Measurements from ENCODE around the gene IGSF10. TPM values are rescaled to one million over a fixed set of nuclear protein-coding genes. Genes with fewer than 3 reads are reported as not detected.
A peak's percentile ranks its signal among the peaks of the same experiment; 100 is the strongest.

Gene IGSF10
- total and polyA plus RNA-seq, 2 of the 8 experiments (the other 6 are each of a cell fraction or from before 2014, with no cell fraction given), result 0.59 to 0.95 TPM

- Histone ChIP-seq H3K23ac (ENCODE audit: insufficient read length) (no peak overlapping the region), H3K4me1 (replicated peaks in 1 of 4; ENCODE audit: control insufficient read depth in 3 of 4, insufficient read depth in 4 of 4, low read length in 3 of 4) (peaks cover 0 to 7% (median 3%) of the 10 kb centered on the region in 4 experiments; a peak in 4 of 7 replicates), H3K79me2 (ENCODE audit: control insufficient read depth in 1 of 2, insufficient read depth in 2 of 2, low read length in 2 of 2) (no peaks in the 10 kb centered on the region), H4K8ac (ENCODE audit: extremely low read depth, insufficient read depth, low read length) (no peak overlapping the region), H3K18ac (ENCODE audit: extremely low read depth, low read length) (no peak overlapping the region), H3K9me3 (ENCODE audit: insufficient read depth in 2 of 2, low read depth in 1 of 2, low read length in 1 of 2) (no peaks in the 10 kb centered on the region), H2BK5ac (ENCODE audit: low read depth, low read length) (no peak overlapping the region), H3K4me2 (ENCODE audit: insufficient read depth in 1 of 2, low read depth in 2 of 2, low read length in 2 of 2) (no peak overlapping the region), H2BK12ac (ENCODE audit: low read depth, low read length) (no peak overlapping the region), H4K5ac (ENCODE audit: insufficient read length, low read depth, low read length) (no peak overlapping the region), H4K20me1 (replicated peaks in 1 of 2; ENCODE audit: control insufficient read depth in 1 of 2, insufficient read depth in 2 of 2, low read length in 2 of 2) (no peaks in the 10 kb centered on the region), H4K91ac (replicated peaks; ENCODE audit: insufficient read length, low read length) (no peak overlapping the region), H2BK120ac (replicated peaks; ENCODE audit: low read depth, low read length) (no peak overlapping the region), H2AK5ac (ENCODE audit: low read depth, low read length) (no peak overlapping the region), H2AFZ (ENCODE audit: low read length) (peak overlapping the region; percentile 68; the same call in 1 of the 2 replicates), H3K36me3 (ENCODE audit: control insufficient read depth in 2 of 4, insufficient read depth in 4 of 4, low read length in 3 of 4) (no peaks in the 10 kb centered on the region), H2BK15ac (ENCODE audit: low read length) (no peak overlapping the region), H3K79me1 (ENCODE audit: low read depth, low read length) (no peaks in the 10 kb centered on the region), H2BK20ac (ENCODE audit: low read length) (no peak overlapping the region), H3K56ac (replicated peaks; ENCODE audit: insufficient read length, low read depth, low read length) (no peak overlapping the region), H3K4me3 (ENCODE audit: extremely low read depth in 1 of 4, insufficient read depth in 2 of 4, low read depth in 3 of 4, low read length in 4 of 4) (no peak overlapping the region), H3K4ac (replicated peaks; ENCODE audit: insufficient read length, low read depth, low read length) (no peak overlapping the region), H3K23me2 (ENCODE audit: low read depth, low read length) (no peaks in the 10 kb centered on the region; the same call in 1 of the 2 replicates), H3K9ac (replicated peaks in 1 of 4; ENCODE audit: extremely low read depth in 1 of 4, low read depth in 3 of 4, low read length in 3 of 4) (no peak overlapping the region), H3K27me3 (replicated peaks in 1 of 4; ENCODE audit: control insufficient read depth in 3 of 4, extremely low read depth in 1 of 4, insufficient read depth in 3 of 4, low read length in 3 of 4) (no peaks in the 10 kb centered on the region), H3K27ac (ENCODE audit: low read depth, low read length) (no peak overlapping the region), H3K14ac (ENCODE audit: insufficient read length) (no peak overlapping the region)
- DNase-seq (ENCODE audit: low read depth in 1 of 2, low spot score in 2 of 2) (no peak), FAIRE-seq (no peak)
- POLR2A ChIA-PET (ENCODE audit: partially characterized antibody), result no interaction called here
- CTCF ChIA-PET (ENCODE audit: partially characterized antibody), result interaction anchor here (1.4 to 6.7 kb wide), 3 partner anchors 12 to 357 kb away, joined by 3 to 45 read pairs (median 6); no protein-coding TSS in a partner anchor
- 86% methylated on average over 2 of the region's 2 CpGs; no CpG with 5 or more reads in 1 of the 2 experiments for WGBS, 2 experiments (ENCODE audit: extremely low coverage in 1 of 2, insufficient coverage in 1 of 2, insufficient read length in 1 of 2, insufficient replicate concordance in 2 of 2, low coverage in 1 of 2, low lambda C conversion rate in 2 of 2, missing lambda C conversion rate in 1 of 2)
- no peak for TF ChIP-seq CHD1 (IDR thresholded peaks at IDR 0.05; ENCODE audit: low read depth, low read length)
- no peak for TF ChIP-seq ZNF274 (IDR thresholded peaks at IDR 0.05; ENCODE audit: borderline replicate concordance, extremely low read depth, low read length)
- TF ChIP-seq CBX5 (IDR thresholded peaks at IDR 0.05; ENCODE audit: low read depth, low read length), result no peak
- TF ChIP-seq TCF12 (IDR thresholded peaks at IDR 0.05; ENCODE audit: low read depth, low read length), result no peak
- no peak for TF ChIP-seq CTCF (IDR thresholded peaks at IDR 0.05; ENCODE audit: control extremely low read depth in 1 of 3, insufficient read depth in 1 of 3, low read depth in 1 of 3, low read length in 3 of 3)
- TF ChIP-seq POU5F1 (IDR thresholded peaks at IDR 0.05; ENCODE audit: low read depth, low read length), result no peak
- TF ChIP-seq RNF2 (IDR thresholded peaks at IDR 0.05; ENCODE audit: borderline replicate concordance, low read depth, low read length, missing control alignments, poor library complexity, severe bottlenecking), result no peak
- TF ChIP-seq YY1 (IDR thresholded peaks at IDR 0.05; ENCODE audit: low read depth, low read length), result no peak
- no peak for TF ChIP-seq ASH2L (IDR thresholded peaks at IDR 0.05; ENCODE audit: low read length)
- TF ChIP-seq CREB1 (IDR thresholded peaks at IDR 0.05), result no peak
- no peak for TF ChIP-seq KDM4A (IDR thresholded peaks at IDR 0.05; ENCODE audit: low read depth, low read length, severe bottlenecking)
- TF ChIP-seq EZH2 (IDR thresholded peaks at IDR 0.05; ENCODE audit: low read depth, low read length, severe bottlenecking), result no peak
Observed at GRCh38 chr3:151480492-151480891, 19.6 kb upstream of the IGSF10 start.
